ENCODE results near the gene SPEG. TPM values are rescaled to one million over a fixed set of nuclear protein-coding genes. Genes with fewer than 3 reads are reported as not detected.

Gene SPEG
- total RNA-seq, 4 donors from 2014 or later, result 3.2 to 49.5 (median 10.2) TPM

DNA sequence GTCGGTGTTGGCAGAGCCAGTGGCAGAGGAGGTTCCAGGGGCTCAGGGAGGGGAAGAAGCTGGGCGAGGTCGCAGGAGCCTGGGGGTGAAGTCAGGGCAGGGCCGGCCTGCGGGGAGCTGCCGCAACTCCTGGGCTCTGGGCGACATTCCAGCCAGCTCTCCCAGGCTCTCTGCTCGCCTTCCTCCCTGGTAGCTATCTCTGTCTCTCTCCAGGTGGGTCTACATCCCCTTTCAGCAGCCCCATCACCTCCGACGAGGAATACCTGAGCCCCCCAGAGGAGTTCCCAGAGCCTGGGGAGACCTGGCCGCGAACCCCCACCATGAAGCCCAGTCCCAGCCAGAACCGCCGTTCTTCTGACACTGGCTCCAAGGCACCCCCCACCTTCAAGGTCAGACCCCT is 27.0 kb downstream of the SPEG start:
- no peaks in the 10 kb centered on the region for H3K27me3 ChIP-seq
- H3K9me3 ChIP-seq, result no peaks in the 10 kb centered on the region
- peak overlapping the region in 1 of 4 donors; percentile 12 for H3K4me3 ChIP-seq
- H3K36me3 ChIP-seq, result no peaks in the 10 kb centered on the region
- H3K4me1 ChIP-seq, result no peaks in the 10 kb centered on the region
- DNase-seq, result no peak
- no peak for TF ChIP-seq POLR2A (IDR thresholded peaks at IDR 0.05)
- TF ChIP-seq, protein P1, sequence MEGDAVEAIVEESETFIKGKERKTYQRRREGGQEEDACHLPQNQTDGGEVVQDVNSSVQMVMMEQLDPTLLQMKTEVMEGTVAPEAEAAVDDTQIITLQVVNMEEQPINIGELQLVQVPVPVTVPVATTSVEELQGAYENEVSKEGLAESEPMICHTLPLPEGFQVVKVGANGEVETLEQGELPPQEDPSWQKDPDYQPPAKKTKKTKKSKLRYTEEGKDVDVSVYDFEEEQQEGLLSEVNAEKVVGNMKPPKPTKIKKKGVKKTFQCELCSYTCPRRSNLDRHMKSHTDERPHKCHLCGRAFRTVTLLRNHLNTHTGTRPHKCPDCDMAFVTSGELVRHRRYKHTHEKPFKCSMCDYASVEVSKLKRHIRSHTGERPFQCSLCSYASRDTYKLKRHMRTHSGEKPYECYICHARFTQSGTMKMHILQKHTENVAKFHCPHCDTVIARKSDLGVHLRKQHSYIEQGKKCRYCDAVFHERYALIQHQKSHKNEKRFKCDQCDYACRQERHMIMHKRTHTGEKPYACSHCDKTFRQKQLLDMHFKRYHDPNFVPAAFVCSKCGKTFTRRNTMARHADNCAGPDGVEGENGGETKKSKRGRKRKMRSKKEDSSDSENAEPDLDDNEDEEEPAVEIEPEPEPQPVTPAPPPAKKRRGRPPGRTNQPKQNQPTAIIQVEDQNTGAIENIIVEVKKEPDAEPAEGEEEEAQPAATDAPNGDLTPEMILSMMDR (IDR thresholded peaks at IDR 0.05), result no peak
- peak overlapping the region in 1 of 4 donors; percentile 81 for H3K27ac ChIP-seq

DNA sequence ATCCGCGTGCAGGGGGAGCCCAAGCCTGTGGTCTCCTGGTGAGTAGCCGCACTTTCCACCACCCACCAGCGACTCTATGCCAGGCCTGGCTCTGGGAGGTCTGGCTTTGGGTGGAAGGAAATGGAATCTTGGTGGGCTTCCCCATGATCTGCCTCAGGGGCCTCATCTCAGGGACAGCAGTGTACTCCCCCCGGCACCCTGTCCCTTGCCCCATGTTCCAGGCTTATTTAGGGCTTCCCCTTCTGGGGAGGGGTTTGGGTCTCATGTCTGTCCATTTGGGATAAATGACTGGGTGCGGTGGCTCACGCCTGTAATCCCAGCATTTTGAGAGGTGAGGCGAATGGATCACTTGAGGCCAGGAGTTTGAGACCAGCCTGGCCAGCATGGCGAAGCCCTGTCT is 27.7 kb downstream of the SPEG start:
- H3K9me3 ChIP-seq, result no peaks in the 10 kb centered on the region
- no peak overlapping the region for H3K27ac ChIP-seq
- TF ChIP-seq, protein P1 (IDR thresholded peaks at IDR 0.05), result no peak
- no peak for TF ChIP-seq POLR2A (IDR thresholded peaks at IDR 0.05)
- H3K4me3 ChIP-seq, result no peak overlapping the region
- no peaks in the 10 kb centered on the region for H3K4me1 ChIP-seq
- no peaks in the 10 kb centered on the region for H3K36me3 ChIP-seq
- no peaks in the 10 kb centered on the region for H3K27me3 ChIP-seq
- DNase-seq, result no peak

DNA sequence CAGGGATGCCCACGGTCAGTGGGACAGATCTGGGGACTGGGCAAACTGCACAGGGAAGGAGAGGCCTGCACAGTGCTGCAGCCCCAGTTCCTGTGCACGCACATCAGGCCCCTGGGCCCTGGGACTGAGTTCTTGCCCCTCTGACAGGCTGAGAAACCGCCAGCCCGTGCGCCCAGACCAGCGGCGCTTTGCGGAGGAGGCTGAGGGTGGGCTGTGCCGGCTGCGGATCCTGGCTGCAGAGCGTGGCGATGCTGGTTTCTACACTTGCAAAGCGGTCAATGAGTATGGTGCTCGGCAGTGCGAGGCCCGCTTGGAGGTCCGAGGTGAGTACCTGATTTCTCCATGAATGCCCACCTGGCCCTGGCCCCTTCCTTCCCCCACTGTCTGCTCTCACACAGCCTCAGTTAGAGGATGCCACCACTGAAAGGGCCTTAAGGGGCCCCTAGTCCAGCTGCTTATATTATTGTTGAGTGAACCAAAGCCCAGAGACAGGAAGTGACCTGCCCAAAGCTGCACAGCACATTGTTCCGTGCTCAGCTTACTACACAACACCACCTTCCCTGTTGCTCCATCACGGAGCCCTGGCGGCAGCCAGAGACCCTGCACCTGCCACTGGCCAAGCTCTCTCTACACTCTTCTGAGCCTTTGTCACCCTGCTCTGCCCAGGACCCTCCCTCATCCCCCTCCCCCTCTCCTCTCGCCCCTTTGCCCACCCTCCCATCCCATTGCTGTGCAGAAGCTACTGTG is 29.8 kb downstream of the SPEG start:
- Histone ChIP-seq H3K36me3 (no peaks in the 10 kb centered on the region), H3K4me3 (no peak overlapping the region), H3K27me3 (no peaks in the 10 kb centered on the region), H3K9me3 (no peaks in the 10 kb centered on the region), H3K4me1 (no peaks in the 10 kb centered on the region), H3K27ac (no peak overlapping the region)
- DNase-seq, result no peak
- TF ChIP-seq, protein P1 (IDR thresholded peaks at IDR 0.05), result no peak
- TF ChIP-seq POLR2A (IDR thresholded peaks at IDR 0.05), result no peak

DNA sequence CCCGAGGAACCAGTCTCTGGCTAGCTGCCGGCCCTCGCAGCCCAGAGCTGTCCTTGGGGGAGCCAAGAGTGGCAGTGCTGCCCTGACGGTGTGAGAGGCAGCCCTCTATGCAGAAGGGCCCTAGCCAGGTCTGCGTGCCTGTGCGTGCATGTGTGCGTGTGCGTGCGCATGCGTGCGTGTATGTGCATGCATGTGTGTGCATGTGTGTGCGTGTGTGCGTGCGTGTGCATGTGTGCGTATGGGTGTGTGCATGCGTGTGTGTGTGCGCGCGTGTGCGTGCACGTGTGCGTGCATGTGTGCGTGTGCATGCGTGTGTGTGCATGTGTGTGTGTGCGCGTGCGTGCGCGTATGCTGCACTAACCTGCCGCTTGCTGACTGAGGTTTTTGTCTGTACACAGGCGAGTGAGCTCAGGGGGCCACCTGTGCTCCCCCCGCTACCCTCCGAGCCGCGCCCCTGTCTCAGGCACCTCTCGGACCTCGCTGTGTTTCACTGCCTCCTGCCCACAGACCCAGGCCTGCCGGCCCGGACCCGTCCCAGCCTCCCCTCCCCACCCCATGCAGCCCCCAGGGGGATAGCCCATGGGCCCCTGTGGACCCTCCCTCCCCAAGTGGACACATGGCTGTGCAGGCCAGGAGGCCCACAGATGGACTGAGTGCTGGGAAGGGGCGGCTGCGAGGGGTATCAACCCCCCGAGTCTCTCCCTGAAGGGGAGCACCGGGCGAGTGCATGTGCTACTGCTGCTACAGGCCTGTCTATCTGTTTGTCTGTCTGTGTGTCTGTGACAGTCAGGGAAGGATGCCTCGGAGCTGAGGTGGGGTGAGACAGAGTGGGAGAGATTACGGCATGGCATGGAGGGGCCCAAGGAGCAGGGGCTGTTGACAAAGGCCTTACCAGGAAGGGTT is 31.3 kb downstream of the SPEG start:
- no peak overlapping the region for H3K4me3 ChIP-seq

More for the DNA sequence above, 31.3 kb downstream of the SPEG start:
- no peak overlapping the region for H3K27ac ChIP-seq
- no peaks in the 10 kb centered on the region for H3K9me3 ChIP-seq
- H3K4me1 ChIP-seq, result no peaks in the 10 kb centered on the region
- no peak for DNase-seq
- H3K36me3 ChIP-seq, result no peaks in the 10 kb centered on the region
- no peak for TF ChIP-seq POLR2A (IDR thresholded peaks at IDR 0.05)
- TF ChIP-seq, protein P1 (IDR thresholded peaks at IDR 0.05), result no peak
- H3K27me3 ChIP-seq, result no peaks in the 10 kb centered on the region

Data from Peyer's patch (tissue), 4 donors.